ENCODE measurements around the gene TTC5.

- TF ChIP-seq POLR2AphosphoS5 (IDR thresholded peaks at IDR 0.05) = peak; percentile 29 to 55 (median 37)
- TF ChIP-seq CTCF (IDR thresholded peaks at IDR 0.05) = peak; percentile 60 to 79 (median 67)
- TF ChIP-seq POLR2A (IDR thresholded peaks at IDR 0.05) = no peak
Measured at GRCh38 chr14:20305265-20306078, at the start of gene TTC5.

Measured in breast epithelium (tissue), 3 donors.